Prostate gland (tissue), 2 donors: ENCODE data around the gene SMC1B. TPM values are rescaled to one million over a fixed set of nuclear protein-coding genes. Genes with fewer than 3 reads are reported as not detected.
"Not testable (repeated sequence)": the region's sequence is repeated elsewhere in the genome, so short reads cannot be mapped to it uniquely, and the experiment has no call there.

Experiments used
- DNase-seq: peaks from one replicate; pipeline ENCODE4 v3.0.0-alpha.2; 2019; ENCODE audit warnings: low spot score
- H3K27ac ChIP-seq, 2 donors: fragments of 200-600 bp; sonication (generic); 2 replicates each; pipeline ENCODE4 v1.5.1; 2017 to 2019
- H3K27me3 ChIP-seq: fragments of 200-600 bp; sonication (generic); replicated peaks from 2 replicates; pipeline ENCODE4 v1.5.1; 2019; ENCODE audit not compliant: insufficient read depth
- H3K36me3 ChIP-seq, 2 donors: fragments of 200-600 bp; sonication (generic); 1 replicate in 1 of 2; 2 replicates in 1 of 2; pipeline versions ENCODE4 v1.5.1 to v1.8.1; 2017 to 2019
- H3K4me1 ChIP-seq: fragments of 200-600 bp; sonication (generic); replicated peaks from 2 replicates; pipeline ENCODE4 v1.5.1; 2019
- H3K4me3 ChIP-seq, 2 donors: fragments of 200-600 bp; sonication (generic); 2 replicates each; pipeline ENCODE4 v1.5.1; 2017 to 2019
- H3K9me3 ChIP-seq: fragments of 200-600 bp; sonication (generic); 2 replicates; pipeline ENCODE4 v1.5.1; 2017
- POLR2A ChIP-seq: fragments of 450-650 bp; IDR thresholded peaks from one replicate; pipeline ENCODE4 v1.6.1; 2016; ENCODE audit warnings: antibody characterized with exemption, mild to moderate bottlenecking
- POLR2AphosphoS5 ChIP-seq: sonication (generic); formaldehyde crosslinking; IDR thresholded peaks from one replicate; pipeline ENCODE4 v1.6.1; 2017; ENCODE audit warnings: antibody characterized with exemption
- WGBS: methylation state at CpG from one replicate; pipeline ENCODE4 v1.1.5; 2018; 5-methylcytosine and 5-hydroxymethylcytosine counted together
- intact Hi-C: fragments of 100-400 bp; cut with DNase I; formaldehyde crosslinking; loops from one replicate; pipeline ENCODE4 v1.14.2; 2022
- total RNA-seq, 2 donors: library from RNA; depleted of rRNA; stranded (reverse); fragments of >200 nt; gene quantifications; one replicate each; pipeline ENCODE4 v1.1.0, GENCODE V29; 2016
- TF ChIP-seq, protein P1 (sequence below), 4 experiments: fragments of 200-600 bp in 2 of 4; fragments of 450-650 bp in 2 of 4; sonication (generic) in 2 of 4; IDR thresholded peaks; 1 replicate in 3 of 4; 2 replicates in 1 of 4; pipeline ENCODE4 v1.5.1; 2016 to 2019; ENCODE audit warnings: antibody characterized with exemption in 4 of 4, mild to moderate bottlenecking in 2 of 4, moderate library complexity in 2 of 4

Gene SMC1B
- total RNA-seq, 2 donors from 2014 or later: 8.2 TPM; not detected in 1

DNA sequence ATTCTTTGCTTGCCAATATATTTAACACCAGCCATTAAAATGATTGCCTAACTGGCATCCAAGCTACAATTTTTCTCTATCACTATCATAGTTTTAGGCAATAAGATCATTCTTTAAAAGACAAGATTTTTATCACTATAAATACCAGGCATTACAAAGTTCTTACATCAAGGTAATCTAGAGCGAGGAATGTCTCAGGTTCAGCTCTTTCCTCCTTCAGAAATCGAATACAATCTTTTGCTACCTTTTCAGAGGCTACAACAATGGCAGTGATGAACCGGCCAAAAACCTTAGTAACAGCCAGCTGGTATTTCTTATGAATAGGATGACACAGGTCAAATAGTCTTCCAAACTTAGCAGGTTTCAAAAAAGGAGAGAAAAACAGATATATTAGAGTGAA is 23.9 kb downstream of the SMC1B start:
- intact Hi-C loops: no loop called here
- no peaks in the 10 kb centered on the region for H3K36me3 ChIP-seq
- WGBS: 59% methylated on average over 3 of the region's 3 CpGs
- TF ChIP-seq POLR2A (no peak), POLR2AphosphoS5 (no peak)
- TF ChIP-seq, protein P1, sequence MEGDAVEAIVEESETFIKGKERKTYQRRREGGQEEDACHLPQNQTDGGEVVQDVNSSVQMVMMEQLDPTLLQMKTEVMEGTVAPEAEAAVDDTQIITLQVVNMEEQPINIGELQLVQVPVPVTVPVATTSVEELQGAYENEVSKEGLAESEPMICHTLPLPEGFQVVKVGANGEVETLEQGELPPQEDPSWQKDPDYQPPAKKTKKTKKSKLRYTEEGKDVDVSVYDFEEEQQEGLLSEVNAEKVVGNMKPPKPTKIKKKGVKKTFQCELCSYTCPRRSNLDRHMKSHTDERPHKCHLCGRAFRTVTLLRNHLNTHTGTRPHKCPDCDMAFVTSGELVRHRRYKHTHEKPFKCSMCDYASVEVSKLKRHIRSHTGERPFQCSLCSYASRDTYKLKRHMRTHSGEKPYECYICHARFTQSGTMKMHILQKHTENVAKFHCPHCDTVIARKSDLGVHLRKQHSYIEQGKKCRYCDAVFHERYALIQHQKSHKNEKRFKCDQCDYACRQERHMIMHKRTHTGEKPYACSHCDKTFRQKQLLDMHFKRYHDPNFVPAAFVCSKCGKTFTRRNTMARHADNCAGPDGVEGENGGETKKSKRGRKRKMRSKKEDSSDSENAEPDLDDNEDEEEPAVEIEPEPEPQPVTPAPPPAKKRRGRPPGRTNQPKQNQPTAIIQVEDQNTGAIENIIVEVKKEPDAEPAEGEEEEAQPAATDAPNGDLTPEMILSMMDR (IDR thresholded peaks at IDR 0.05): no peak
- H3K4me3 ChIP-seq: no peak overlapping the region
- no peaks in the 10 kb centered on the region for H3K4me1 ChIP-seq
- no peak for DNase-seq
- no peak overlapping the region for H3K27ac ChIP-seq
- H3K9me3 ChIP-seq: no peaks in the 10 kb centered on the region
- H3K27me3 ChIP-seq: no peaks in the 10 kb centered on the region

DNA sequence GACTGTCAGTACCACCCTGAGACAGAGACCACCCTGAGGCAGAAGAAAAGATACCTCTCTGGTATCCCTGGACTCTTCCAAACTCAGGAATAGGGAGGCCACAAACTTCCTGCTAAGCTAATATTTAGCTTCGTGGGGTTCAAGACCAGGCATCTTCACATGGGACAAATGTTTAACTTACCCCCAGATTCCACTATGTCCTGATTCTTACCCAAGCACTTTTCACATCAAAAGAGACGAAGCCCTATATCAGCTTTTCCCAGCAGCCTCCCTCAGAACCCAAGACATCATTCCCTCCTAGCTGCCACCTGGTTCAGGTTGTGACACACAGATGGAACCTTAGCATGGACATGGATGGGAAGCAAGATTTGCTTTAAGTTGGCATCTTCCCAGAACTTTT is 32.1 kb downstream of the SMC1B start:
- Histone ChIP-seq H3K4me3 (no peak overlapping the region), H3K4me1 (no peaks in the 10 kb centered on the region), H3K27ac (no peak overlapping the region), H3K36me3 (no peaks in the 10 kb centered on the region), H3K9me3 (no peaks in the 10 kb centered on the region), H3K27me3 (no peaks in the 10 kb centered on the region)
- intact Hi-C loops: no loop called here
- TF ChIP-seq, protein P1 (IDR thresholded peaks at IDR 0.05): no peak
- no peak for TF ChIP-seq POLR2AphosphoS5
- TF ChIP-seq POLR2A: no peak
- DNase-seq: no peak
- 85% methylated on average over 2 of the region's 2 CpGs for WGBS

DNA sequence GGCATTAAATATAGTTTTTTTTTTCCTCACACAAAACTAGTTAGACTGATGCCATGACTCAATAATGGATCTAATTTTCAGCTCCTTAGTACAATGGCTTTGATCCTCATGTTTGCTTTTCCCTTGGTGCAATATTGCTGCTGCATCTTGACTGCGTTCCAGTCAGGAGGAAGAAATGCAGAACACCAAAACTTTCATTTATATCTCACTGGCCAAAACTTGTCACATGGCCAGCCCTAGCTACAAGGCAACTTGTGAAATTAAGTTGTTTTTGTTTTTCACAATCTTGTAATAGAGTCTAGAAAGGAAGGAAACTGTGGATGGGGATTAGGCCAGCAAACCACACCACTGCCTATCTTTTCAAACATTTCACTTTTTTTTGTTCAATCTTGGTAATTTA is 36.7 kb downstream of the SMC1B start:
- Histone ChIP-seq H3K27me3 (no peaks in the 10 kb centered on the region), H3K27ac (no peak overlapping the region), H3K4me3 (no peak overlapping the region), H3K36me3 (no peaks in the 10 kb centered on the region), H3K9me3 (no peaks in the 10 kb centered on the region), H3K4me1 (no peaks in the 10 kb centered on the region)
- no peak for TF ChIP-seq POLR2AphosphoS5
- no peak for TF ChIP-seq POLR2A
- TF ChIP-seq, protein P1 (IDR thresholded peaks at IDR 0.05): no peak
- intact Hi-C loops: no loop called here
- whole genome bisulfite sequencing: 42% methylated on average over 1 of the region's 1 CpG
- DNase-seq: no peak

DNA sequence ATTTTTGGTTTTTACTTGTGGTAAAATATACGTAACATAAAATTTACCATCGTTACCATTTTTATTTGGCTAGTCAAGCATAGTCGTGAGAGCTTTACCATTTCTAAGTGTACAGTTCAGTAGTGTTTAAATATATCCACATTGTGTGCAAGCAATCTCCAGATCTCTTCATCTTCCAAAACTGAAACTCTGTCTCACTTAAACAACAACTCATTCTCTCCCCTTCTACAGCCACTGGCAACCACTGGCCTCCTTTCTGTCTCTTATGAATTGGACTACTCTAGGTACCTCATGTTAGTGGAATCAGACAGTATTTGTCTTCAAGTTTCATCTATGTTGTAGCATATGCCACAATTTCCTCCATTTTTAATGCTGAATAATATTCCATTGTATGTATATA is 37.4 kb downstream of the SMC1B start:
- TF ChIP-seq, protein P1 (IDR thresholded peaks at IDR 0.05): no peak
- TF ChIP-seq POLR2A (no peak), POLR2AphosphoS5 (no peak)
- Histone ChIP-seq H3K27me3 (no peaks in the 10 kb centered on the region), H3K27ac (no peak overlapping the region), H3K4me3 (no peak overlapping the region), H3K9me3 (no peaks in the 10 kb centered on the region), H3K4me1 (no peaks in the 10 kb centered on the region), H3K36me3 (no peaks in the 10 kb centered on the region)
- 68% methylated on average over 3 of the region's 3 CpGs for WGBS
- no peak for DNase-seq
- intact Hi-C loops: no loop called here

DNA sequence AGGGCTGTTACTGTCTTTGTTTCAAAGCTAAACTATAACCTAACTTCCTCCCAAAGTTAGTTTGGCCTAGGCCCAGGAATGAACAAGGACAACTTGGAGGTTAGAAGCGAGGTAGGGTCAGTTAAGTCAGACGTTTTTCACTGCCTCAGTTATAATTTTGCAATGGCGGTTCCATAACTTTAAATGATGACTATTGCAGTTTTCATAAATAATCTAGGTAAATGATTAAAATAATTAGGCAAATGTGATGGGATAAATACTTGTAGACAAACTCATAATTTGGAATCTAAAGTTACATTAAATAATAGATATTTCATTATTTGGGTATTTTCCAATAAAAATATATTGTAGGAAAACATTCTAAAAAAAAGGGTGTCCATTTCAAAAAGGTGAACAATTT is 39.8 kb downstream of the SMC1B start:
- H3K27ac ChIP-seq, H3K4me1 ChIP-seq, intact Hi-C loops, H3K27me3 ChIP-seq, H3K4me3 ChIP-seq, H3K36me3 ChIP-seq, H3K9me3 ChIP-seq, DNase-seq: not testable (repeated sequence)
- 94% methylated on average over 3 of the region's 3 CpGs for WGBS
